AG09309 (cell line): ENCODE measurements around the gene CFAP97.
A peak's percentile ranks its signal among the peaks of the same experiment; 100 is the strongest.
"Not testable (repeated sequence)": the region's sequence is repeated elsewhere in the genome, so short reads cannot be mapped to it uniquely, and the experiment has no call there.

Experiments used
- DNase-seq: peaks from one replicate; pipeline ENCODE4 v3.0.0-alpha.2; 2010; ENCODE audit warnings: low read depth
- H3K4me3 ChIP-seq: 2 replicates; pipeline ENCODE4 v1.5.1; 2011; ENCODE audit warnings: mild to moderate bottlenecking, low read depth, low read length, moderate library complexity; ENCODE audit not compliant: control insufficient read depth
- TF ChIP-seq, protein P1 (sequence below): IDR thresholded peaks from 2 replicates; pipeline ENCODE4 v1.5.1; 2011; ENCODE audit warnings: mild to moderate bottlenecking, low read depth, low read length, inconsistent platforms; ENCODE audit not compliant: insufficient read depth, control insufficient read depth; ENCODE audit errors: missing control alignments

CFAP97 gene

GRCh38 chr4:185242749-185243533 lies 39.1 kb upstream of the CFAP97 start:
- DNase-seq: no peak
- no peak overlapping the region for H3K4me3 ChIP-seq
- TF ChIP-seq, protein P1, sequence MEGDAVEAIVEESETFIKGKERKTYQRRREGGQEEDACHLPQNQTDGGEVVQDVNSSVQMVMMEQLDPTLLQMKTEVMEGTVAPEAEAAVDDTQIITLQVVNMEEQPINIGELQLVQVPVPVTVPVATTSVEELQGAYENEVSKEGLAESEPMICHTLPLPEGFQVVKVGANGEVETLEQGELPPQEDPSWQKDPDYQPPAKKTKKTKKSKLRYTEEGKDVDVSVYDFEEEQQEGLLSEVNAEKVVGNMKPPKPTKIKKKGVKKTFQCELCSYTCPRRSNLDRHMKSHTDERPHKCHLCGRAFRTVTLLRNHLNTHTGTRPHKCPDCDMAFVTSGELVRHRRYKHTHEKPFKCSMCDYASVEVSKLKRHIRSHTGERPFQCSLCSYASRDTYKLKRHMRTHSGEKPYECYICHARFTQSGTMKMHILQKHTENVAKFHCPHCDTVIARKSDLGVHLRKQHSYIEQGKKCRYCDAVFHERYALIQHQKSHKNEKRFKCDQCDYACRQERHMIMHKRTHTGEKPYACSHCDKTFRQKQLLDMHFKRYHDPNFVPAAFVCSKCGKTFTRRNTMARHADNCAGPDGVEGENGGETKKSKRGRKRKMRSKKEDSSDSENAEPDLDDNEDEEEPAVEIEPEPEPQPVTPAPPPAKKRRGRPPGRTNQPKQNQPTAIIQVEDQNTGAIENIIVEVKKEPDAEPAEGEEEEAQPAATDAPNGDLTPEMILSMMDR: no peak

- H3K4me3 ChIP-seq, DNase-seq: not testable (repeated sequence)
These were observed 36.7 kb upstream of the CFAP97 start for GRCh38 chr4:185240486-185240885.

DNA sequence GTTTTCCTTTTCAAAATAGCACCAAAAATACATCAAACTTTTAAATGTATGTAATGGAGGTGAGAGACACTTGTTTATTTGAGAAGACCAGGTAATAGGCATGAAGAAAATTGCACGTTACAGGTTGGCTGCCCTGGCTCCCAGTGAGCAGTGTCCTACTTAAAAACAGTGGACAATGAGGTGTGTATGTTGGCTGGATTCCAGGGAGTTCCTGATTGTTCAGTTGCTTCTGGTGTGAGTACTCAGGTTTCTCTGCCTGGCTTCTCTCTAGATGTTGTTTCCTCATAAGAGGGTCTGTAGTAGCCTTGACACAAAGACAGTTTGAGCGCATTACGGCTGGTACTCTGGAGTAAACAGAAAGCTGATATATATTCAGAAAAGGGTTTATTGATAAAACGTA lies 35.0 kb upstream of the CFAP97 start:
- H3K4me3 ChIP-seq: no peak overlapping the region
- DNase-seq: no peak
- TF ChIP-seq, protein P1: no peak

GRCh38 chr4:185238215-185238681 lies 34.4 kb upstream of the CFAP97 start:
- TF ChIP-seq, protein P1: no peak
- H3K4me3 ChIP-seq: no peak overlapping the region
- DNase-seq: peak; percentile 34

DNA sequence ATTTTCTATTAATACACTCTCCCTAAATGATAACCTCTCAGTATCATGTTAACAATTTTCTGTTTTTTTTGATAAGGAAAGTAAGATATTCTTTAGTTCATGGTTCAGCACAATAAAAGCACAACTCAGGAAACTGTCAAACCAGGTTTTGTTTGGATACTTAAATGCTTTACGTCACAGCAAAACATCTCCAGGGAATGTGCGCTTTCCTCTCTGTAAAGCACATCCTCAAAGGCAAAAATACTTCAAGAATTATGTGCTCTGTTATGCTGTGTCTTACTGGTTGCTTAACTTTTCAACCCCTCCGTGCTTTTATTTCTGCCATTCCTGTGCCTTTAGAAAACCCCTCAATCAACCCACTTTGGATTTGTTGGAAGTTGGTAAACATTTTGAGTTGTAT lies 33.4 kb upstream of the CFAP97 start:
- TF ChIP-seq, protein P1: no peak
- H3K4me3 ChIP-seq: no peak overlapping the region
- DNase-seq: no peak

- no peak overlapping the region for H3K4me3 ChIP-seq
- no peak for DNase-seq
- TF ChIP-seq, protein P1: no peak
These were observed 32.2 kb upstream of the CFAP97 start for GRCh38 chr4:185235843-185236503.
